ENCODE results near the gene NRBP1.

DNA sequence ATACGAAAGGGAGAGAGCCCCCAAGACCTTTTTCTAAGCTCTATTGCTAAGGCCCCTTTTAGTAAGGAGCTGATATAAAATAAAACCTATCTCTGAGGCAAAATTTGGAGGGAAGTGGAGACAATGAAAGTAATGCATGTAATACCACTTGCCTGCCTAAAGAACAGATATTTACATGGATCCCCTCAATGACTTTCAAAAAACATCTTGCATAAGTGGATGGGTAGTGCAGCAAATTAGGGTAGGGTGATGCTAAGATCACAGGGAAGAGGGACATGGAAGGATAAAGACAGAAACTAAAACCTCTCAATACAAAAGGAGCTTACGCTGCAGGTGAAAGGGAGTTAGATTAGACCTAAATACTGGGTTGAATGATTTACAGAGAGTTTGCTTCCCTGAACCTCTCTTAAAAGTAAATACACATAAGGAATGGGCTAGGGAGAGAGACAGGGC is 49.0 kb upstream of the NRBP1 start:
- TF ChIP-seq EZH2 (IDR thresholded peaks at IDR 0.05; ENCODE audit: low read length, unreplicated experiment) (no peak), EZH2phosphoT487 (IDR thresholded peaks at IDR 0.05; ENCODE audit: borderline replicate concordance, low read length) (no peak)
- TF ChIP-seq, protein P1, sequence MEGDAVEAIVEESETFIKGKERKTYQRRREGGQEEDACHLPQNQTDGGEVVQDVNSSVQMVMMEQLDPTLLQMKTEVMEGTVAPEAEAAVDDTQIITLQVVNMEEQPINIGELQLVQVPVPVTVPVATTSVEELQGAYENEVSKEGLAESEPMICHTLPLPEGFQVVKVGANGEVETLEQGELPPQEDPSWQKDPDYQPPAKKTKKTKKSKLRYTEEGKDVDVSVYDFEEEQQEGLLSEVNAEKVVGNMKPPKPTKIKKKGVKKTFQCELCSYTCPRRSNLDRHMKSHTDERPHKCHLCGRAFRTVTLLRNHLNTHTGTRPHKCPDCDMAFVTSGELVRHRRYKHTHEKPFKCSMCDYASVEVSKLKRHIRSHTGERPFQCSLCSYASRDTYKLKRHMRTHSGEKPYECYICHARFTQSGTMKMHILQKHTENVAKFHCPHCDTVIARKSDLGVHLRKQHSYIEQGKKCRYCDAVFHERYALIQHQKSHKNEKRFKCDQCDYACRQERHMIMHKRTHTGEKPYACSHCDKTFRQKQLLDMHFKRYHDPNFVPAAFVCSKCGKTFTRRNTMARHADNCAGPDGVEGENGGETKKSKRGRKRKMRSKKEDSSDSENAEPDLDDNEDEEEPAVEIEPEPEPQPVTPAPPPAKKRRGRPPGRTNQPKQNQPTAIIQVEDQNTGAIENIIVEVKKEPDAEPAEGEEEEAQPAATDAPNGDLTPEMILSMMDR (conservative IDR thresholded peaks at IDR 0.05; ENCODE audit: low read depth, low read length): no peak

All from PC-3 (cell line).